Left ventricle myocardium inferior (tissue), 1 donor: ENCODE data around the gene RIPK3. TPM values are rescaled to one million over a fixed set of nuclear protein-coding genes. Genes with fewer than 3 reads are reported as not detected.

Source experiments
- DNase-seq: peaks from one replicate; pipeline ENCODE4 v3.0.0-alpha.2; 2020
- H3K27ac ChIP-seq: fragments of 200-600 bp; replicated peaks from 2 replicates; pipeline ENCODE4 v1.8.0; 2021
- H3K27me3 ChIP-seq: fragments of 200-600 bp; 2 replicates; pipeline ENCODE4 v1.8.0; 2021; ENCODE audit warnings: low read depth
- H3K36me3 ChIP-seq: fragments of 200-600 bp; 2 replicates; pipeline ENCODE4 v1.8.0; 2021
- H3K4me1 ChIP-seq: fragments of 200-600 bp; 2 replicates; pipeline ENCODE4 v1.8.0; 2021
- H3K4me3 ChIP-seq: fragments of 200-600 bp; 2 replicates; pipeline ENCODE4 v1.8.0; 2021; ENCODE audit warnings: mild to moderate bottlenecking, moderate library complexity
- H3K9me3 ChIP-seq: fragments of 200-600 bp; replicated peaks from 2 replicates; pipeline ENCODE4 v1.8.0; 2021
- CTCF ChIP-seq: fragments of 200-600 bp; IDR thresholded peaks from 2 replicates; pipeline ENCODE4 v1.8.0; 2021; ENCODE audit warnings: antibody characterized with exemption, mild to moderate bottlenecking, borderline replicate concordance
- intact Hi-C: fragments of 100-400 bp; cut with micrococcal nuclease; formaldehyde crosslinking; loops from one replicate; pipeline ENCODE4 v1.11.0; 2022
- total RNA-seq: library from RNA; stranded (reverse); fragmentation: NEBNext Ultra II Directional; extraction: Animal tissue kit (Norgen Biotek cat#: 25700); gene quantifications from one replicate; pipeline ENCODE4 v1.2.1, GENCODE V29; 2021
- donor health status: DM: no; HTN: yes; CAD: no; lungs with severe emphysema.

Gene RIPK3
- total RNA-seq, 1 donor from 2014 or later = 3.6 TPM

- peaks cover 4% of the 10 kb centered on the region for H3K27me3 ChIP-seq
- no peak overlapping the region for H3K4me3 ChIP-seq
- no peak overlapping the region for H3K27ac ChIP-seq
- H3K9me3 ChIP-seq = no peaks in the 10 kb centered on the region
- no peak for DNase-seq
- H3K36me3 ChIP-seq = no peaks in the 10 kb centered on the region
- no peak for TF ChIP-seq CTCF
- intact Hi-C loops = no loop called here
- peaks cover 15% of the 10 kb centered on the region for H3K4me1 ChIP-seq
Measured at GRCh38 chr14:24385524-24385923, 45.7 kb upstream of the RIPK3 start.

GRCh38 chr14:24384169-24384568, 44.4 kb upstream of the RIPK3 start:
- Histone ChIP-seq H3K27ac (no peak overlapping the region), H3K27me3 (peaks cover 4% of the 10 kb centered on the region), H3K4me3 (no peak overlapping the region), H3K4me1 (peaks cover 10% of the 10 kb centered on the region), H3K36me3 (no peaks in the 10 kb centered on the region), H3K9me3 (no peaks in the 10 kb centered on the region)
- intact Hi-C loops = no loop called here
- no peak for DNase-seq
- TF ChIP-seq CTCF = no peak

- H3K27ac ChIP-seq = no peak overlapping the region
- intact Hi-C loops = no loop called here
- H3K9me3 ChIP-seq = no peaks in the 10 kb centered on the region
- peaks cover 1% of the 10 kb centered on the region for H3K27me3 ChIP-seq
- H3K36me3 ChIP-seq = no peaks in the 10 kb centered on the region
- no peak overlapping the region for H3K4me3 ChIP-seq
- peaks cover 11% of the 10 kb centered on the region for H3K4me1 ChIP-seq
- no peak for DNase-seq
- no peak for TF ChIP-seq CTCF
Measured at GRCh38 chr14:24382064-24382371, 42.2 kb upstream of the RIPK3 start.

- no peak for TF ChIP-seq CTCF
- Histone ChIP-seq H3K27ac (no peak overlapping the region), H3K4me3 (no peak overlapping the region), H3K9me3 (no peaks in the 10 kb centered on the region), H3K4me1 (peaks cover 16% of the 10 kb centered on the region), H3K27me3 (no peaks in the 10 kb centered on the region), H3K36me3 (no peaks in the 10 kb centered on the region)
- intact Hi-C loops = no loop called here
- DNase-seq = no peak
Measured at GRCh38 chr14:24381363-24382063, 41.7 kb upstream of the RIPK3 start.

- Histone ChIP-seq H3K36me3 (no peaks in the 10 kb centered on the region), H3K9me3 (no peaks in the 10 kb centered on the region), H3K4me3 (no peak overlapping the region), H3K4me1 (peaks cover 22% of the 10 kb centered on the region), H3K27ac (no peak overlapping the region), H3K27me3 (peaks cover 9% of the 10 kb centered on the region)
- TF ChIP-seq CTCF = no peak
- intact Hi-C loops = no loop called here
- DNase-seq = no peak
Measured at GRCh38 chr14:24379907-24380730, 40.3 kb upstream of the RIPK3 start.
